ENCODE measurements around the gene CFDP1.

Gene CFDP1

DNA sequence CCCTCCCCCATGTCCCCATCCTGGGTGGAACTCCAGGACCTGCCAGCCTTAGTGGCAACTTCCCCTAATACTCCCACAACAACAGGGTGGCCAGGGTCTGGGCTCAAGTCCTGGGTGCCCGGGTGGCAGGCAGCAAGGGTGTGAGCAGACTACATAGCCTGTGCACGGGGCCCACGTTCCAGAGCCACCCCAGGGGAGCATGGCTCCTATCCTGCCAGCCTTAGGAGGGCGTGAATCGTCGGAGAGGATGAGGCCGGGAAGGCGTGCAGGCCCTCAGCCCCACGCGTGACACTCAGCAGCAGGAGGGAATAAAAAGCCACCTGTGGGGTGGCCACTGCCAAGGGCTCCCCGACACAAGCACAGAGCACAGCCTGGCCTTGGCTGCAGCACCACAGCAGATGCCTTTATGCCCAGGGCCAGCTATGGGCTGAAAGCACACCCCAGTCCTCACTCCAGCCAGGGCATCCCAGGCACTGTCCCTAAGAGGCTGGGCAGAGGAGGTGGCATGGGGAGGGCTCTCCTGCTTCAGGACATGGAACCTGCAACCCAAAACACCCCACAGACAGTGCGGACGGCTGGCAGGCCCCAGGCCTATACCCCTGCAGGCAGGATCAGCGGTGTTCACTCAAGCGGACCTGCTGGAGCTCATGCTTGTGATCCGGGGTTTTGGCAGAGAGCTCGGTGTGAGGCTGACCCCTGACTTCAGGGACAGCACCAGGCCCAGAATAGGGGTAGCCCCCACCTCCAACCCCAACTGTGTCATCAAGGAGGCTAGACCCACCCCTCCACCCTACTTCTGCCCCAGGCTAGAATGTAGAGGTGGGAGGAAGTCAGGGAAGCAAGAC is 184.5 kb downstream of the CFDP1 start:
- no peak for DNase-seq (ENCODE audit: low read depth, low spot score)
- TF ChIP-seq, protein P1, sequence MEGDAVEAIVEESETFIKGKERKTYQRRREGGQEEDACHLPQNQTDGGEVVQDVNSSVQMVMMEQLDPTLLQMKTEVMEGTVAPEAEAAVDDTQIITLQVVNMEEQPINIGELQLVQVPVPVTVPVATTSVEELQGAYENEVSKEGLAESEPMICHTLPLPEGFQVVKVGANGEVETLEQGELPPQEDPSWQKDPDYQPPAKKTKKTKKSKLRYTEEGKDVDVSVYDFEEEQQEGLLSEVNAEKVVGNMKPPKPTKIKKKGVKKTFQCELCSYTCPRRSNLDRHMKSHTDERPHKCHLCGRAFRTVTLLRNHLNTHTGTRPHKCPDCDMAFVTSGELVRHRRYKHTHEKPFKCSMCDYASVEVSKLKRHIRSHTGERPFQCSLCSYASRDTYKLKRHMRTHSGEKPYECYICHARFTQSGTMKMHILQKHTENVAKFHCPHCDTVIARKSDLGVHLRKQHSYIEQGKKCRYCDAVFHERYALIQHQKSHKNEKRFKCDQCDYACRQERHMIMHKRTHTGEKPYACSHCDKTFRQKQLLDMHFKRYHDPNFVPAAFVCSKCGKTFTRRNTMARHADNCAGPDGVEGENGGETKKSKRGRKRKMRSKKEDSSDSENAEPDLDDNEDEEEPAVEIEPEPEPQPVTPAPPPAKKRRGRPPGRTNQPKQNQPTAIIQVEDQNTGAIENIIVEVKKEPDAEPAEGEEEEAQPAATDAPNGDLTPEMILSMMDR (IDR thresholded peaks at IDR 0.05; ENCODE audit: low read depth, low read length), result no peak
- in situ Hi-C loops (cut with HindIII; ENCODE audit: low sequenced_read_pairs), result loop anchor here (25.0 kb wide), 1 partner anchor 139 kb away; no protein-coding TSS in a partner anchor
- H3K4me3 ChIP-seq (ENCODE audit: low read depth, low read length), result no peak overlapping the region

DNA sequence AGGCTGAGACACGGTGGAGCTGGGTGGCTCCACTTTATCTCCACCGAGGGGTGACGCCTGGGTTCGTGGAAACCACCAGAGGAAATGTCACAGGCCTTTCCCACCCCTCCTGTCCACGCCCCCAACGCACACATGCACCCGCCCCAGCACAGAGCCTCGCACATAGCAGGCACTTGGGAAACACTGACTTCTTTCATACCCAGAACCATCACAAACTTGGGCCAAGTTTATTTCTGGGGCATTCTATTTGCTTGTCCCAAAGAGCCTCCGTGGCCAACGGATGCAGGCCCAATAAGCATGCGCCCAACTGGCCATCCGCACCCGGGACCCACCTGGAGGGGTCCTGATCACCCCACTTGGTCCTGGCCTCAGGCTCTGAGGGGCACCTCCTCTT is 185.2 kb downstream of the CFDP1 start:
- no peak for DNase-seq (ENCODE audit: low read depth, low spot score)
- no peak overlapping the region for H3K4me3 ChIP-seq (ENCODE audit: low read depth, low read length)
- TF ChIP-seq, protein P1 (IDR thresholded peaks at IDR 0.05; ENCODE audit: low read depth, low read length), result no peak
- in situ Hi-C loops (cut with HindIII; ENCODE audit: low sequenced_read_pairs), result loop anchor here (25.0 kb wide), 1 partner anchor 139 kb away; no protein-coding TSS in a partner anchor

DNA sequence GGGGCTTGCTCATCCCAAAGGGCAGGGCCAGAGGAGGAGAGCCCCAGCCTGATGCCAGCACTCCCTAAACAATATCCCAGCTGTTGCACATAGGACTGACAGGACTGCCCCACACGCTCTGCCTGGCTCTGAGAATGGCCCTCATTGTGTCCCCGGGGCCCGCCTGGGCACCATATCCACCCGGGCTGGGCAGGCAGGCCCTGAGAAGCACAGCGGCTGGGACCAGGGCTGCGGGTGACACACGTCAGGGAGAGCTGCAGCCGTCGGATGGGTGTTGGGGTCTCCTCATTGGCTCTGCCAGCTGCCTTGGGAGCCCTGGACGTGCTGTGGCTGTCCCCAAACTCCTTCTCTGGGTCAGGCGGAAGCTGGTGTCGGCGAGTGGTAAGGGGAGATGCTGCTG is 186.1 kb downstream of the CFDP1 start:
- H3K4me3 ChIP-seq (ENCODE audit: low read depth, low read length), result no peak overlapping the region
- in situ Hi-C loops (cut with HindIII; ENCODE audit: low sequenced_read_pairs), result loop anchor here (25.0 kb wide), 1 partner anchor 140 kb away; no protein-coding TSS in a partner anchor
- DNase-seq (ENCODE audit: low read depth, low spot score), result no peak
- TF ChIP-seq, protein P1 (IDR thresholded peaks at IDR 0.05; ENCODE audit: low read depth, low read length), result no peak

DNA sequence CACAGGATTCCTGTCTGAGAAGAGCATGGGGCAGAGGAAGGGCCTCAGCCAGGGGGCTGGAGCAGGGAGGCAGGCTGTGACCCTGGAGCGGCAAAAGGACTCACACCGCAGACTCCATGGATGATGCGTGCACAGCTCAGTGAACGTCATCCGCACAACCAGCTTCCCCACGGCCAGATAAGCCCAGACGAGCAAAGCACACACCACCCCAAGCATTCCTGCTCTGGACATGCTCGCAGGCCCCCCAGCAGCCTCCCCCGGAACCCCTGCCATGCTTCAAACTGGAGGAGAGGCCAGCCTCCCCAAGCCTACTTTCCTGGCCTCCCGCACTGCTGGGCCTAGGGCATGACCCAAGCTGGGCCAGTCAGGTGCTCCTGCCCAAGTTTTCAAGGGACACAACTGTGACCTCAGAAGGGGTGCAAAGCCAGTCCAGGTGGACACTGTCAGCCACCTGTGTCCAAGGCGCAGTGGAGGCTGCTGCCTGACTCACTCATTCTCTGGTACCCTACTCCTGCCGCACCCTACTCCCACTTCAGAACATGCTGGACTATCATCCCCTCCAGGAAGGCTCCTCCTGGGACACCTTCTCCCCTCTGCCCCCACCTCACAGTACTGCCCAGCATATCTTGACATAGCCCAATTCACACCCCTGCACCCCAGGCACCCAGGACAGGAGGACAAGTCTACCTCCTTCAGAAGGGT is 186.6 kb downstream of the CFDP1 start:
- TF ChIP-seq, protein P1 (IDR thresholded peaks at IDR 0.05; ENCODE audit: low read depth, low read length), result no peak
- H3K4me3 ChIP-seq (ENCODE audit: low read depth, low read length), result no peak overlapping the region
- in situ Hi-C loops (cut with HindIII; ENCODE audit: low sequenced_read_pairs), result loop anchor here (25.0 kb wide), 1 partner anchor 141 kb away; no protein-coding TSS in a partner anchor
- peak; percentile 79 for DNase-seq (ENCODE audit: low read depth, low spot score)

DNA sequence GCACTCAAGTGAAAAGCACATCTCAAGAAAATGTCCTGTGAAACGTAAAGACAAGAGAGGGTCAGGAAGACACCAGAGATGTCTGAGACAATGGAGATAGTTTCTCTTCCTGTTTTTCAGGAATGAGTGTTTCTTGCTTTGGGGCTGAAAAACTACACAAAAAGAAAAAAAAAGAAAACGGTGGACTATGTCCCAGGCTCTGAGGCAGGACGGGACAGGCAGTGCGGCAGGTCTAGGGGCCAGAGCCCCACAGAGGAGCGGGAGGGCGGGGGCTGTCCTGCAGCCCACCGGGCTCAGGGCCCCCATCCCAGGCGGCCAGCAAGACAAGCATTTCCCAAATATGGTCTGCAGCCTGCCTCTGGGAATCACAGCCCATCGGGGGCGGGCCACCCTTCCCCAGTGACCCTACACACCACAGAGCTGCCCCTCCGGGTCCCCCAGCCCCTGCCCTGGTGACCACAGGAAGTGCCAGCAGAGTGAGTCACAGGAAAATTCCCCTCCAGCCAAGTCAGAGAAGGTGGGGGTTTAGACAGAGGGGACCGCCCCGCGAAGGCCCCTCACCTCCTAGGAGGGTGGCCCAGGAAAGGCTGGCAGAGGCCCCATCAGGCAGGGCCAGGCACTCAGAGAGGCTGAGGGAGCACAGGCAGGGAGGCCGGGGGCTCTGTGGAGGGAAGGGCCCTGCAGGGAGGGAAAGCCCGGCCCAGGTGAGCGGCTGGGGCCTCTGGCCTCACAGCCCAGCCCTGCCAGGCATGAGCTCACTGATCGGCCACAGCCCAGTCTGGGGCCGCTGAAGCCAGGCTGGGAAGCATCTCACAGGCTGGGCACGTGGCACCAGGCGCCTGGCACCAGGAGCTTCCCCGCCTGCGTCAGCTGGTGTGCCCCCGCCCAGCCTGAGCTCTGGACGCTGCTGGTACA is 188.2 kb downstream of the CFDP1 start:
- in situ Hi-C loops (cut with HindIII; ENCODE audit: low sequenced_read_pairs), result loop anchor here (25.0 kb wide), 1 partner anchor 142 kb away; no protein-coding TSS in a partner anchor
- TF ChIP-seq, protein P1 (IDR thresholded peaks at IDR 0.05; ENCODE audit: low read depth, low read length), result no peak
- DNase-seq (ENCODE audit: low read depth, low spot score), result peak; percentile 99
- no peak overlapping the region for H3K4me3 ChIP-seq (ENCODE audit: low read depth, low read length)
